Measurements from ENCODE around the gene DNASE1L2. TPM values are rescaled to one million over a fixed set of nuclear protein-coding genes. Genes with fewer than 3 reads are reported as not detected.
"Not testable (repeated sequence)": the region's sequence is repeated elsewhere in the genome, so short reads cannot be mapped to it uniquely, and the experiment has no call there.

Gene DNASE1L2
- total RNA-seq, 2 experiments from 2014 or later = 6.6 to 9.8 TPM

DNA sequence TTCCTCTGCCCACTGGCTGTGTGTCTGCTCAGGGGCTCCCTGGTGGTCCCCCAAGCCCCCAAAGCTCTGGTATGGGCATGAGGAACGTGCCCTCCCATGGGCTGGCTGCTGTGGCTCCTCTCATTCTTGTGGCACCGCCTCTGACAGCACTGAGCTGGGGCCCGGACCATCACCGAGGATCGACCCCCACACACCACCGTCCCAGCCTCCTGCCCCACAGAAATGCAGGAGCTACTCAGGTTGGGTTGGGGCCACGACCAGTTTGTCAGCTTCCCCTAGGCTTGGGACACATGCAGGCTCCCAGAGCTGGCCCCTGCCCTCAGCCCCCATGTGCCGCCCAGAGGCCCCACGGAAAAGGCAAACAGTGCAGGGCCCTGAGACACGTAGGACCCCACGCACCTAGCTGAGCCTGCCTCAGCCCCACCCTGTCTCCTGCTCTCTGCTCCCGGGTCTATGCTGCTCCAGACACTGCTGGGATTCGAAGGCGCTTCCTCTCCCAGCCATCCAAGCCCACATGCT lies 36.6 kb upstream of the DNASE1L2 start:
- H3K4me2 ChIP-seq (ENCODE audit: low read length) = no peak overlapping the region
- ChIA-PET CTCF (ENCODE audit: unreplicated experiment) (no interaction called here), POLR2A (no interaction called here)
- H3K79me2 ChIP-seq (ENCODE audit: insufficient read depth, low read depth, low read length) = no peaks in the 10 kb centered on the region
- H3K4me3 ChIP-seq (ENCODE audit: low read depth, low read length, poor library complexity, severe bottlenecking) = no peak overlapping the region
- DNase-seq (ENCODE audit: low spot score) = no peak
- TF ChIP-seq EZH2phosphoT487 (IDR thresholded peaks at IDR 0.05; ENCODE audit: borderline replicate concordance, low read depth, low read length) = no peak
- TF ChIP-seq, protein P1, sequence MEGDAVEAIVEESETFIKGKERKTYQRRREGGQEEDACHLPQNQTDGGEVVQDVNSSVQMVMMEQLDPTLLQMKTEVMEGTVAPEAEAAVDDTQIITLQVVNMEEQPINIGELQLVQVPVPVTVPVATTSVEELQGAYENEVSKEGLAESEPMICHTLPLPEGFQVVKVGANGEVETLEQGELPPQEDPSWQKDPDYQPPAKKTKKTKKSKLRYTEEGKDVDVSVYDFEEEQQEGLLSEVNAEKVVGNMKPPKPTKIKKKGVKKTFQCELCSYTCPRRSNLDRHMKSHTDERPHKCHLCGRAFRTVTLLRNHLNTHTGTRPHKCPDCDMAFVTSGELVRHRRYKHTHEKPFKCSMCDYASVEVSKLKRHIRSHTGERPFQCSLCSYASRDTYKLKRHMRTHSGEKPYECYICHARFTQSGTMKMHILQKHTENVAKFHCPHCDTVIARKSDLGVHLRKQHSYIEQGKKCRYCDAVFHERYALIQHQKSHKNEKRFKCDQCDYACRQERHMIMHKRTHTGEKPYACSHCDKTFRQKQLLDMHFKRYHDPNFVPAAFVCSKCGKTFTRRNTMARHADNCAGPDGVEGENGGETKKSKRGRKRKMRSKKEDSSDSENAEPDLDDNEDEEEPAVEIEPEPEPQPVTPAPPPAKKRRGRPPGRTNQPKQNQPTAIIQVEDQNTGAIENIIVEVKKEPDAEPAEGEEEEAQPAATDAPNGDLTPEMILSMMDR (conservative IDR thresholded peaks at IDR 0.05; ENCODE audit: low read length) = no peak
- H4K20me1 ChIP-seq (ENCODE audit: insufficient read depth, low read length) = no peaks in the 10 kb centered on the region
- BruUV-seq (replicated peaks) = no TSS peak
- H3K9me2 ChIP-seq (ENCODE audit: insufficient read depth, low read length) = no peaks in the 10 kb centered on the region
- no peak overlapping the region for H3K27ac ChIP-seq (ENCODE audit: low read depth, low read length, poor library complexity, severe bottlenecking)
- H3K9me3 ChIP-seq (ENCODE audit: low read length) = no peaks in the 10 kb centered on the region
- intact Hi-C loops (cut with micrococcal nuclease; ENCODE audit: unreplicated experiment) = no loop called here
- no peaks in the 10 kb centered on the region for H3K36me3 ChIP-seq (ENCODE audit: insufficient read depth, low read length)
- peaks cover 2% of the 10 kb centered on the region for H3K4me1 ChIP-seq (ENCODE audit: insufficient read depth, low read length, poor library complexity, severe bottlenecking)
- no peak overlapping the region for H2AFZ ChIP-seq (ENCODE audit: low read length)

DNA sequence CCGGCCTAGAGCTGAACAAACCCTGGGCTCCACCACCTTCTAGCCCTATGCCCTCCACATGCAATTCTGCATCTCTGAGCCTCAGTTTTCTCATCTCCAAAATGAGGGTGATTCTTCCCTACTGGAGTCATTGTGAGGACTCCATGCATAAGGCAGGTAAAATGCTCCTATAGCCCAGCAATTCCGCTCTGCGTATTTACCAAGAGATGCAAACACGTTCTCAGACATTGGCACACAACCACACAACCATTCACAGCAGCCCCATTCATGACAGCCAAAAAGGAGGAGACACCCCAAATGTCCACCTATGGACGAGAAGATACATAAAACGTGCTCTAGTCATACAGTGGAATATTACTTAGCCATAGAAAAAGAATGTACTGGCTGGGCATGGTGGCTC lies 35.9 kb upstream of the DNASE1L2 start:
- BruUV-seq (replicated peaks) = no TSS peak
- H3K79me2 ChIP-seq (ENCODE audit: insufficient read depth, low read depth, low read length) = no peaks in the 10 kb centered on the region
- intact Hi-C loops (cut with micrococcal nuclease; ENCODE audit: unreplicated experiment) = no loop called here
- no peak overlapping the region for H3K4me3 ChIP-seq (ENCODE audit: low read depth, low read length, poor library complexity, severe bottlenecking)
- H3K4me1 ChIP-seq (ENCODE audit: insufficient read depth, low read length, poor library complexity, severe bottlenecking) = peaks cover 5% of the 10 kb centered on the region
- H3K4me2 ChIP-seq (ENCODE audit: low read length) = no peak overlapping the region
- no peaks in the 10 kb centered on the region for H4K20me1 ChIP-seq (ENCODE audit: insufficient read depth, low read length)
- CTCF ChIA-PET (ENCODE audit: unreplicated experiment) = no interaction called here
- TF ChIP-seq, protein P1 (conservative IDR thresholded peaks at IDR 0.05; ENCODE audit: low read length) = no peak
- no peak for TF ChIP-seq EZH2phosphoT487 (IDR thresholded peaks at IDR 0.05; ENCODE audit: borderline replicate concordance, low read depth, low read length)
- no peaks in the 10 kb centered on the region for H3K9me2 ChIP-seq (ENCODE audit: insufficient read depth, low read length)
- no peaks in the 10 kb centered on the region for H3K9me3 ChIP-seq (ENCODE audit: low read length)
- H2AFZ ChIP-seq (ENCODE audit: low read length) = no peak overlapping the region
- H3K27ac ChIP-seq (ENCODE audit: low read depth, low read length, poor library complexity, severe bottlenecking) = no peak overlapping the region
- no peaks in the 10 kb centered on the region for H3K36me3 ChIP-seq (ENCODE audit: insufficient read depth, low read length)
- no peak for DNase-seq (ENCODE audit: low spot score)
- POLR2A ChIA-PET = no interaction called here

DNA sequence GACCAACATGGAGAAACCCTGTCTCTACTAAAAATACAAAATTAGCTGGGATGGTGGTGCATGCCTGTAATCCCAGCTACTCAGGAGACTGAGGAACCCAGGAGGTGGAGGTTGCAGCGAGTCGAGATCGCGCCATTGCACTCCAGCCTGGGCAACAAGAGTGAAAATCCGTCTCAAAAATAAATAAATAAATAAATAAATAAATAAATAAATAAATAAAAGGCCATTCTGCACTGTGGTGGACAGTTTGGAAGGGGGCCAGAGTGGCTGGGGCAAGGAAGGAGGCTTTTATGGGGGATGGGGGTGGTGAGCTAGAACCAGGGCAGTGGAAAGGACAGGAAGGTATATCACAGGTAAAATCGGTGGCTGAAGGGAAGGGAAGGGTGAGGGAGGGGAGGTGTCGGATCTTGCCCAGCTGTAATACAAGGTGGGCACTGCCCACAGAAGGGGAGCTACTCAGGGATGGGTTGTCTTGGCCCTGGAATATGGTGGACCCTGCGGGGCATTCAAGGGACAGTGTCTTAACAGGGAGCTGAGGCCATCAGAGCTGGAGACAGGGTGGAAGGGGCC lies 33.0 kb upstream of the DNASE1L2 start:
- H3K9me3 ChIP-seq (ENCODE audit: low read length); intact Hi-C loops (cut with micrococcal nuclease; ENCODE audit: unreplicated experiment); H3K27ac ChIP-seq (ENCODE audit: low read depth, low read length, poor library complexity, severe bottlenecking); H3K4me2 ChIP-seq (ENCODE audit: low read length); H3K9me2 ChIP-seq (ENCODE audit: insufficient read depth, low read length); BruUV-seq (replicated peaks); H4K20me1 ChIP-seq (ENCODE audit: insufficient read depth, low read length); DNase-seq (ENCODE audit: low spot score); H3K4me3 ChIP-seq (ENCODE audit: low read depth, low read length, poor library complexity, severe bottlenecking); CTCF ChIA-PET (ENCODE audit: unreplicated experiment); H2AFZ ChIP-seq (ENCODE audit: low read length): not testable (repeated sequence)
- H3K4me1 ChIP-seq (ENCODE audit: insufficient read depth, low read length, poor library complexity, severe bottlenecking) = peaks cover 13% of the 10 kb centered on the region
- POLR2A ChIA-PET = interaction anchor here (0.6 to 0.7 kb wide), 2 partner anchors 180 to 213 kb away, joined by 4 read pairs; no protein-coding TSS in a partner anchor
- H3K36me3 ChIP-seq (ENCODE audit: insufficient read depth, low read length) = peaks cover 16% of the 10 kb centered on the region
- peaks cover 12% of the 10 kb centered on the region; the same call in 1 of the 2 replicates for H3K79me2 ChIP-seq (ENCODE audit: insufficient read depth, low read depth, low read length)

Data from OCI-LY7 (cell line).